Smooth muscle cell (in vitro differentiated cells): Measurements from ENCODE around the gene KLHL5. TPM values are rescaled to one million over a fixed set of nuclear protein-coding genes. Genes with fewer than 3 reads are reported as not detected.
A peak's percentile ranks its signal among the peaks of the same experiment; 100 is the strongest.
"Not testable (repeated sequence)": the region's sequence is repeated elsewhere in the genome, so short reads cannot be mapped to it uniquely, and the experiment has no call there.

Source experiments
- DNase-seq: peaks from one replicate; lab custom pipeline; 2025; ENCODE audit not compliant: unreplicated experiment; lab: John Stamatoyannopoulos, UW
- H2AFZ ChIP-seq: fragments of 200-600 bp; sonication (generic); 2 replicates; pipeline ENCODE4 v1.6.0; 2016; ENCODE audit warnings: antibody characterized with exemption, low read depth, mild to moderate bottlenecking
- H3F3A ChIP-seq: fragments of 200-600 bp; sonication (generic); 2 replicates; pipeline ENCODE4 v1.6.0; 2017; ENCODE audit warnings: antibody characterized with exemption, low read depth
- H3K27ac ChIP-seq: fragments of 200-600 bp; sonication (generic); 2 replicates; pipeline ENCODE4 v1.5.1; 2016; ENCODE audit warnings: low read depth, mild to moderate bottlenecking
- H3K27me3 ChIP-seq: fragments of 200-600 bp; sonication (generic); 2 replicates; pipeline ENCODE4 v1.6.1; 2016; ENCODE audit warnings: low read depth, mild to moderate bottlenecking
- H3K36me3 ChIP-seq: fragments of 200-600 bp; sonication (generic); 2 replicates; pipeline ENCODE4 v1.5.1; 2016; ENCODE audit warnings: low read depth
- H3K4me1 ChIP-seq: fragments of 200-600 bp; sonication (generic); 2 replicates; pipeline ENCODE4 v1.5.1; 2016; ENCODE audit warnings: low read depth
- H3K4me2 ChIP-seq: fragments of 200-600 bp; sonication (generic); 2 replicates; pipeline ENCODE4 v1.6.0; 2016; ENCODE audit warnings: mild to moderate bottlenecking
- H3K4me3 ChIP-seq: fragments of 200-600 bp; sonication (generic); 2 replicates; pipeline ENCODE4 v1.5.1; 2016; ENCODE audit warnings: mild to moderate bottlenecking
- H3K79me2 ChIP-seq: fragments of 200-600 bp; sonication (generic); 2 replicates; pipeline ENCODE4 v1.6.0; 2016; ENCODE audit warnings: low read depth, mild to moderate bottlenecking
- H3K9ac ChIP-seq: fragments of 200-600 bp; sonication (generic); 2 replicates; pipeline ENCODE4 v1.6.0; 2016; ENCODE audit warnings: low read depth
- H3K9me3 ChIP-seq: fragments of 200-600 bp; sonication (generic); replicated peaks from 2 replicates; pipeline ENCODE4 v1.5.1; 2016; ENCODE audit warnings: low read depth
- H4K20me1 ChIP-seq: fragments of 200-600 bp; sonication (generic); 2 replicates; pipeline ENCODE4 v1.6.0; 2016; ENCODE audit warnings: low read depth
- CTCF ChIP-seq: fragments of 200-600 bp; sonication (generic); IDR thresholded peaks from 2 replicates; pipeline ENCODE4 v1.5.1; 2017; ENCODE audit warnings: borderline replicate concordance, mild to moderate bottlenecking, antibody characterized with exemption; ENCODE audit not compliant: insufficient read depth, poor library complexity, severe bottlenecking
- WGBS: methylation state at CpG from one replicate; pipeline ENCODE4 v1.1.7; 2016; ENCODE audit warnings: low lambda C conversion rate; 5-methylcytosine and 5-hydroxymethylcytosine counted together
- polyA plus RNA-seq: library from polyadenylated mRNA; unstranded; fragments of >200 nt; fragmentation: Nextera tagmentation; extraction: Ambion mirVana; gene quantifications from 2 replicates; pipeline ENCODE4 v1.2.1, GENCODE V29; 2016
- total RNA-seq: library from RNA; depleted of rRNA; stranded (reverse); fragments of >200 nt; gene quantifications from 2 replicates; pipeline ENCODE4 v1.2.3, GENCODE V29; 2014

Gene KLHL5
- total and polyA plus RNA-seq, 2 experiments from 2014 or later = 31.9 to 34.7 TPM

GRCh38 chr4:39125600-39125985 is 63.6 kb downstream of the KLHL5 start:
- no peaks in the 10 kb centered on the region for H3F3A ChIP-seq
- H3K4me3 ChIP-seq = no peak overlapping the region
- no peaks in the 10 kb centered on the region for H3K4me1 ChIP-seq
- H3K27ac ChIP-seq = no peak overlapping the region
- H3K9me3 ChIP-seq = no peaks in the 10 kb centered on the region
- no peak overlapping the region for H3K9ac ChIP-seq
- DNase-seq = no peak
- H2AFZ ChIP-seq = no peak overlapping the region
- H3K27me3 ChIP-seq = no peaks in the 10 kb centered on the region
- TF ChIP-seq CTCF = no peak
- no peaks in the 10 kb centered on the region for H3K36me3 ChIP-seq
- 100% methylated on average over 3 of the region's 3 CpGs for WGBS
- no peaks in the 10 kb centered on the region for H4K20me1 ChIP-seq
- no peak overlapping the region for H3K4me2 ChIP-seq
- H3K79me2 ChIP-seq = no peaks in the 10 kb centered on the region

- Histone ChIP-seq H2AFZ (no peak overlapping the region), H3K9ac (no peak overlapping the region), H3K27ac (no peak overlapping the region), H3K27me3 (no peaks in the 10 kb centered on the region), H4K20me1 (no peaks in the 10 kb centered on the region), H3K79me2 (no peaks in the 10 kb centered on the region), H3K9me3 (no peaks in the 10 kb centered on the region), H3F3A (no peaks in the 10 kb centered on the region), H3K4me1 (no peaks in the 10 kb centered on the region), H3K4me3 (no peak overlapping the region), H3K4me2 (no peak overlapping the region), H3K36me3 (no peaks in the 10 kb centered on the region)
- no peak for DNase-seq
- no peak for TF ChIP-seq CTCF
- WGBS = 94% methylated on average over 11 of the region's 11 CpGs
Measured at GRCh38 chr4:39126256-39127095, 64.4 kb downstream of the KLHL5 start.

- no peak overlapping the region for H3K9ac ChIP-seq
- H4K20me1 ChIP-seq = no peaks in the 10 kb centered on the region
- WGBS = 96% methylated on average over 3 of the region's 3 CpGs
- H3K4me1 ChIP-seq = peaks cover 4% of the 10 kb centered on the region
- H2AFZ ChIP-seq = no peak overlapping the region
- H3K9me3 ChIP-seq = no peaks in the 10 kb centered on the region
- H3K4me2 ChIP-seq = no peak overlapping the region
- H3K27ac ChIP-seq = no peak overlapping the region
- no peaks in the 10 kb centered on the region for H3K27me3 ChIP-seq
- no peaks in the 10 kb centered on the region for H3K36me3 ChIP-seq
- DNase-seq = no peak
- H3K79me2 ChIP-seq = no peaks in the 10 kb centered on the region
- H3K4me3 ChIP-seq = no peak overlapping the region
- H3F3A ChIP-seq = peaks cover 8% of the 10 kb centered on the region
- no peak for TF ChIP-seq CTCF
Measured at GRCh38 chr4:39133623-39134022, 71.6 kb downstream of the KLHL5 start.

- peaks cover 8% of the 10 kb centered on the region for H3F3A ChIP-seq
- no peak overlapping the region for H3K9ac ChIP-seq
- H4K20me1 ChIP-seq = no peaks in the 10 kb centered on the region
- peak overlapping the region; percentile 10 for H3K4me3 ChIP-seq
- peak overlapping the region; percentile 73 for H3K4me2 ChIP-seq
- DNase-seq = no peak
- H3K27ac ChIP-seq = no peak overlapping the region
- H3K36me3 ChIP-seq = no peaks in the 10 kb centered on the region
- H3K79me2 ChIP-seq = no peaks in the 10 kb centered on the region
- no peak for TF ChIP-seq CTCF
- H2AFZ ChIP-seq = no peak overlapping the region
- peaks cover 4% of the 10 kb centered on the region for H3K4me1 ChIP-seq
- H3K9me3 ChIP-seq = no peaks in the 10 kb centered on the region
- no peaks in the 10 kb centered on the region for H3K27me3 ChIP-seq
- WGBS = 67% methylated on average over 2 of the region's 2 CpGs
Measured at GRCh38 chr4:39134683-39135306, 72.8 kb downstream of the KLHL5 start.

- not testable (repeated sequence) for H3K9me3 ChIP-seq, H2AFZ ChIP-seq, H3K27me3 ChIP-seq, H3K27ac ChIP-seq, H3K4me1 ChIP-seq, H4K20me1 ChIP-seq, H3F3A ChIP-seq, H3K4me2 ChIP-seq, H3K9ac ChIP-seq, H3K79me2 ChIP-seq, H3K4me3 ChIP-seq, DNase-seq, H3K36me3 ChIP-seq
- WGBS = 99% methylated on average over 3 of the region's 3 CpGs
Measured at GRCh38 chr4:39138227-39138626, 76.2 kb downstream of the KLHL5 start.
